SJCRH30 (cell line): ENCODE results near the gene TMEM53. TPM values are rescaled to one million over a fixed set of nuclear protein-coding genes. Genes with fewer than 3 reads are reported as not detected.
"Not testable (repeated sequence)": the region's sequence is repeated elsewhere in the genome, so short reads cannot be mapped to it uniquely, and the experiment has no call there.

ENCODE experiments used
- DNase-seq, 2 experiments: peaks; one replicate each; pipeline ENCODE4 v3.0.0-alpha.2; 2015 to 2020
- H3K27ac ChIP-seq: fragments of 250-450 bp; sonication (Bioruptor Pico); 2 replicates; pipeline ENCODE4 v1.5.1; 2020; ENCODE audit warnings: mild to moderate bottlenecking, moderate library complexity
- H3K27me3 ChIP-seq: fragments of 250-450 bp; sonication (Bioruptor Pico); 2 replicates; pipeline ENCODE4 v1.5.1; 2020; ENCODE audit warnings: mild to moderate bottlenecking, moderate library complexity
- H3K36me3 ChIP-seq: fragments of 250-450 bp; sonication (Bioruptor Pico); 2 replicates; pipeline ENCODE4 v1.5.1; 2020; ENCODE audit warnings: mild to moderate bottlenecking, moderate library complexity
- H3K4me1 ChIP-seq: fragments of 250-450 bp; sonication (Bioruptor Pico); 2 replicates; pipeline ENCODE4 v1.5.1; 2020; ENCODE audit warnings: mild to moderate bottlenecking, moderate library complexity
- H3K4me3 ChIP-seq: fragments of 250-450 bp; sonication (Bioruptor Pico); 2 replicates; pipeline ENCODE4 v1.5.1; 2020; ENCODE audit warnings: mild to moderate bottlenecking, moderate library complexity
- H3K9me3 ChIP-seq: fragments of 250-450 bp; sonication (Bioruptor Pico); replicated peaks from 2 replicates; pipeline ENCODE4 v1.5.1; 2020; ENCODE audit warnings: mild to moderate bottlenecking, moderate library complexity
- total RNA-seq: library from RNA; depleted of rRNA; stranded (reverse); fragments of >200 nt; shearing (Covaris generic); gene quantifications from 2 replicates; pipeline ENCODE4 v1.2.3, GENCODE V29; 2014

Gene TMEM53
- total RNA-seq, 1 experiment from 2014 or later: 2.3 TPM

- H3K36me3 ChIP-seq: no peaks in the 10 kb centered on the region
- no peak overlapping the region for H3K4me3 ChIP-seq
- no peak for DNase-seq
- peaks cover 4% of the 10 kb centered on the region for H3K27me3 ChIP-seq
- H3K27ac ChIP-seq: no peak overlapping the region
- no peaks in the 10 kb centered on the region for H3K9me3 ChIP-seq
- no peaks in the 10 kb centered on the region for H3K4me1 ChIP-seq
These were observed 33.0 kb upstream of the TMEM53 start for GRCh38 chr1:44707112-44707881.

DNA sequence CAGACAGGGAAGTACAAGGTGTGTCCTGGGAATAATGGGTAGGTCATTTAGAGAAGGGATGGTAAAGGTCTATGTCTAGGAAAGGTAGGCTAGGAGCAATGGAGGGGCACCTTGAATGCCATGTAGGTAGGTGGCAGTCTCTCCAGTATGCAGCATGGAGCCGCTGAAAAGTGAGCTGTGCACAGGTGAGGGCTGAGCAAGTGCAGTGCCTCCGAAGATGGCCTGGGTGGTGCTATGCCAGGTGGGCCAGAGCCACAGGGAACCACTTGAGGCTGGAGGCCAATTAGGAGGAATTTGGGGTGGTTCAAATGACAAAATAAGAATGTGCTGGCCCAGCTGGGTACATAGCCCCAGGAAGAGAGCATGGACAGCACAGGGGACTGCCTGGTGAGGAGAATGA is 31.7 kb upstream of the TMEM53 start:
- Histone ChIP-seq H3K36me3 (no peaks in the 10 kb centered on the region), H3K4me3 (no peak overlapping the region), H3K9me3 (no peaks in the 10 kb centered on the region), H3K27ac (no peak overlapping the region), H3K27me3 (peaks cover 4% of the 10 kb centered on the region), H3K4me1 (no peaks in the 10 kb centered on the region)
- DNase-seq: no peak

DNA sequence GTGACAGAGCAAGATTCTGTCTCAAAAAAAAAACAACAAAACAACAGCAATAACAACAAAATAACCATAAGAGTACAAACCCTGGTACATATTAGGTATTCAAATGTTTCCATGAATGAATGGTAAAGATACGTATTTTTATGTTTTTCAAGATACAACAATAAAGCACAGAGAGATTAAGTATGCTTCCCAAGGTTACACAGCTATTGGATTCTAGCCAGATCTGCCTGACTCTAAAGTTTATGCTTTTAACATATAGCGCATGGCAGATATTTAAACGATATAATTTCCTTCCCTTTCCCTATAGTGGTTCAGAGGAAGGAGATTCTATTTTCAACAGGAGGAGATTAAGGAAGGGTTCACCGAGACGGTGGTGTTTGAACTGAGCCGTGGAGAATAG is 31.2 kb upstream of the TMEM53 start:
- no peak overlapping the region for H3K4me3 ChIP-seq
- H3K27me3 ChIP-seq: peaks cover 4% of the 10 kb centered on the region
- H3K27ac ChIP-seq: no peak overlapping the region
- H3K36me3 ChIP-seq: no peaks in the 10 kb centered on the region
- H3K9me3 ChIP-seq: no peaks in the 10 kb centered on the region
- H3K4me1 ChIP-seq: no peaks in the 10 kb centered on the region
- DNase-seq: no peak

- H3K27me3 ChIP-seq: peaks cover 4% of the 10 kb centered on the region
- H3K27ac ChIP-seq: no peak overlapping the region
- no peak overlapping the region for H3K4me3 ChIP-seq
- no peak for DNase-seq
- H3K9me3 ChIP-seq: no peaks in the 10 kb centered on the region
- no peaks in the 10 kb centered on the region for H3K36me3 ChIP-seq
- no peaks in the 10 kb centered on the region for H3K4me1 ChIP-seq
These were observed 26.9 kb upstream of the TMEM53 start for GRCh38 chr1:44701141-44701573.

DNA sequence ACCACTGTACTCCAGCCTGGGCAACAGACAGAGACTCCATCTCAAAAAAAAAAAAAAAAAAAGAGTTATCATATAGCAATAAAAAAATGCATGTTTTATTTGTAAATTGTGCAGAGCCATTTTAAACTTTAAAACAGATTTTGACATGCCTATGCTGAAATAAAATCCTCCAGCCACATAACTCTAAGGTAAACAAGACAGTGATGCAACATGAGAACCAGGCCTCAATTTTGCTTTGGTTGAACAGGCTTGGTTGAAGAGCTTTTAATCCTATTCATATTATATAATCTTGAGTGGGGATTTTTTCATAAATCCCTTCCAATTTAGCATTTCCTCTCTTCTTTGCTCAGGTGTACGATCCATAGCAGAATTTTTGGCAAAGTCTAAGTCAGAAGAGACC is 26.3 kb upstream of the TMEM53 start:
- no peaks in the 10 kb centered on the region for H3K4me1 ChIP-seq
- H3K27me3 ChIP-seq: peaks cover 7% of the 10 kb centered on the region
- H3K27ac ChIP-seq: no peak overlapping the region
- no peak for DNase-seq
- no peak overlapping the region for H3K4me3 ChIP-seq
- no peaks in the 10 kb centered on the region for H3K9me3 ChIP-seq
- H3K36me3 ChIP-seq: no peaks in the 10 kb centered on the region

DNA sequence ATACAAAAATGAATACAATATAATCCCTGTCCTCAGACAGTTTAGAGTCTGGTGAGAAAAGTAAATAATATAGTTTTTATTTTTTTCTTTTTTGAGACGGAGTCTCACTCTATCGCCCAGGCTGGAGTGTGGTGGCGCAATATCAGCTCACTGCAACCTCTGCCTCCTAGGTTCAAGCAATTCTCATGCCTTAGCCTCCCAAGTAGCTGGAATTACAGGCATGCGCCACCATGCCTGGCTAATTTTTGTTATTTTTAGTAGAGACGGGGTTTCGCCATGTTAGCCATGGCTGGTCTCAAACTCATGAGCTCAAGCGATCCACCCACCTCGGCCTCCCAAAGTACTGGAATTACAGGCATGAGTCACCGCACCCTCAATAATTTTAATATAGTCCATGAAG is 25.1 kb upstream of the TMEM53 start:
- not testable (repeated sequence) for H3K9me3 ChIP-seq, H3K27ac ChIP-seq, H3K4me3 ChIP-seq, H3K4me1 ChIP-seq, H3K36me3 ChIP-seq, DNase-seq, H3K27me3 ChIP-seq

DNA sequence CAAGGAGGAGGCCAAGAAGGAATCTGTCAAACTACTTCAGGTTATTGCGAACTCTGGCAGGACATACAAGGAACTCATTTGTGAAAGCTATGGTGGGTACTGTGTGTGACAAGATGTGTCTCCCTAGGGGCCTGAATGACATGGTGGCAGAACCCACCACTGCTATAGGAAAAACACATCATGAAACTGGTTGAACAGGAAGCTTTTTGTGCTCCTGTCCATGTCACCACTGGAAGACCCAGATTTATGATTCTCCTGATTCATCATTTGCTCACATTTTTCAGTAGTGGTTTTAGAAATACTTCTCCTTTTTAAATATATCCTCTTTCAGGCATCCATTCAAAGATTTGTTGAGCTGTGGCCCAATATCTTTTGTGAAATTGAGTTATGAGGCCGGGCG is 23.9 kb upstream of the TMEM53 start:
- Histone ChIP-seq H3K27me3 (peaks cover 7% of the 10 kb centered on the region), H3K36me3 (no peaks in the 10 kb centered on the region), H3K27ac (no peak overlapping the region), H3K4me1 (no peaks in the 10 kb centered on the region), H3K4me3 (no peak overlapping the region), H3K9me3 (no peaks in the 10 kb centered on the region)
- no peak for DNase-seq

DNA sequence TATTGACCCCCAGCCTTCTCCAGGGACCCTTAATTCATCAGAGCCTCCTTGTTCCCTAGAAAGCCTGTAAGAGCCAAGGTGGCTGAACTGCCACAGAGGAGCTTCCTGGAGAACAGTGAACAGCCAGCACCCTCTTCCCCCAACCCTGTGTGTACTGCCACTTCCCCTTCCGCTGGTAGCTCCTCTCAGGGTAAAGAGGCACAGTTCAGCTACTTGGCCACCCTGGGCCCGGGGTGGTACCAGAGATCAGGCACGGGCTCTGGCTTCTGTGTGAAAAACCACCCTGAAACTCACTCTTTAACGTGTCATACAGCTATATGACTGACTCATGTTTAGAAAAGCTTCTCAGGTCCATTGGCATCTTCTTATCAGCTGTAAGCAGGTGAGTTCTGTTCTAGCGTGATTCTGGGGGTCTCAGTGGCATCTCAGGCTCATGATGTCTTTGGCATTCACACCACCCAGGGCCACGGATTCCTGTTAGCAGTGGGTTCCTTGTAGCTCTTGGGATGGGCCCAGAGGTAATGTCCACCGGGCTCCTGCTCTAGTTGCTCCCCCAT is 22.6 kb upstream of the TMEM53 start:
- peaks cover 7% of the 10 kb centered on the region for H3K27me3 ChIP-seq
- no peak for DNase-seq
- H3K36me3 ChIP-seq: no peaks in the 10 kb centered on the region
- H3K9me3 ChIP-seq: no peaks in the 10 kb centered on the region
- H3K4me3 ChIP-seq: no peak overlapping the region
- no peaks in the 10 kb centered on the region for H3K4me1 ChIP-seq
- no peak overlapping the region for H3K27ac ChIP-seq

- Histone ChIP-seq H3K27me3 (peaks cover 7% of the 10 kb centered on the region), H3K4me1 (no peaks in the 10 kb centered on the region), H3K4me3 (no peak overlapping the region), H3K9me3 (no peaks in the 10 kb centered on the region), H3K27ac (no peak overlapping the region), H3K36me3 (no peaks in the 10 kb centered on the region)
- no peak for DNase-seq
These were observed 21.8 kb upstream of the TMEM53 start for GRCh38 chr1:44696101-44696500.

DNA sequence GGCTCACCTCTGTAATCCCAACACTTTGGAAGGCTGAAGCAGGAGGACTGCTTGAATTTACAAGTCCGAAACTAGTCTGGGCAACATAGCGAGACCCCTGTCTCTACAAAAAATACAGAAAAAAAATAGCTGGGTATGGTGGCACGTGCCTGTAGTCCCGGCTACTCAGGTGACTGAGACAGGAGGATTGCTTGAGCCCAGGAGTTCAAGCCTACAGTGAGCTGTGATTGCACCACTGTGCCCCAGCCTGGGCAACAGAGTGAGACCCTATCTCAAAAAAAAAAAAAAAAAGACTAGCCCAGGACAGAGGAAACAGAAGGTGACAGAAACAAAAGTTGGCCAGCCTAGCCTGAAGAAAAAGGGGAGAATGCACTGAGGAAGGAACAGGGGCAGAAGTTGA is 21.4 kb upstream of the TMEM53 start:
- Histone ChIP-seq H3K27ac (no peak overlapping the region), H3K27me3 (peaks cover 7% of the 10 kb centered on the region), H3K36me3 (no peaks in the 10 kb centered on the region), H3K4me3 (no peak overlapping the region), H3K4me1 (no peaks in the 10 kb centered on the region), H3K9me3 (no peaks in the 10 kb centered on the region)
- DNase-seq: no peak

DNA sequence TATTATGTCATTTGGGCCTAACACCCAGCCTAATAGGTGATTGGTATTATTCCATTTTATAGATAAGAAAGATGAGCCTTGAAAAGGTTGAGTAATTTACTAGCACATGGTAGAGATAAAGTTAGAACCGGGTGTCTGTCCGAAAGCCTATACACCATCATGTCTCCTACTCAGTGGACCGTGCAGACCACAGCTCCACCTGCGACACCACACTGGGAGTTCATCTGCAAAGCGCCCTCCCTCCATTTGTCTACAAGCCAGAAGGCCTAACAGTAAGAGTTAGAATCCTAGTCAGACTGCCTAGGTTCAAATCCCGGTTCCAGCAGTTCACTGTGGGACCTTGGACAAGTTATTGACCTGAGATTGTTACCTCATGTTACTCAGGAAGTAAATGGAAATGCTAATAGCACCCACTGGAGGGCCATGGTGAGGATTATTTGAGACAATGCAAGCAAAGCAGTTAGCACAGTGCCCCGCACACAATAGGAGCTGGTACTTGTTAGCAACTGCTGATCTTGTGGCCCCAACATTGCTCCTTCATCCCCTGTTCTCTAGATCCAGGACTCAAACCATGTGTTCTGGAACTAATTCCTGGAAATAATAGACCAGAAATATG is 20.7 kb upstream of the TMEM53 start:
- no peaks in the 10 kb centered on the region for H3K9me3 ChIP-seq
- no peak for DNase-seq
- H3K27me3 ChIP-seq: peaks cover 7% of the 10 kb centered on the region
- no peak overlapping the region for H3K4me3 ChIP-seq
- H3K4me1 ChIP-seq: no peaks in the 10 kb centered on the region
- no peaks in the 10 kb centered on the region for H3K36me3 ChIP-seq
- H3K27ac ChIP-seq: no peak overlapping the region

DNA sequence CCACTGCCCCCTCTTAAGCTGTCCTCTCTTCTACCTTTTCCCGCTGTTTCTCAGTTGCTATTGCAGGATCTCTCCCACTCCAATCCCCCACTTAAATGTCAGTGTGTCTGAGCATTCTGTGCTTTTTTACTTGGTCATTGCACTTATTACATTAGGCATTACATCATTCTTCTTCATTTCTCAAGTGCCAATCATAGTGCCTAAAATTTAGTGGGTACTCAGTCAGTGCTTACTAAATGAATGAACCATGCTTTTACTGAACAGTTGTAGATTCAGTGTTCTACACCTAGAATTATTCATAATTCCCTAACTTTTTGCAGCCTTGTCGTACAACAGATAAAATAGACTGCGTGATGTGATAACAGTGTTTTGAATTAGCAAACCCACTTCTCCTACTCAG is 19.6 kb upstream of the TMEM53 start:
- Histone ChIP-seq H3K4me1 (no peaks in the 10 kb centered on the region), H3K4me3 (no peak overlapping the region), H3K36me3 (no peaks in the 10 kb centered on the region), H3K9me3 (no peaks in the 10 kb centered on the region), H3K27ac (no peak overlapping the region), H3K27me3 (peaks cover 7% of the 10 kb centered on the region; the same call in 1 of the 2 replicates)
- DNase-seq: no peak

DNA sequence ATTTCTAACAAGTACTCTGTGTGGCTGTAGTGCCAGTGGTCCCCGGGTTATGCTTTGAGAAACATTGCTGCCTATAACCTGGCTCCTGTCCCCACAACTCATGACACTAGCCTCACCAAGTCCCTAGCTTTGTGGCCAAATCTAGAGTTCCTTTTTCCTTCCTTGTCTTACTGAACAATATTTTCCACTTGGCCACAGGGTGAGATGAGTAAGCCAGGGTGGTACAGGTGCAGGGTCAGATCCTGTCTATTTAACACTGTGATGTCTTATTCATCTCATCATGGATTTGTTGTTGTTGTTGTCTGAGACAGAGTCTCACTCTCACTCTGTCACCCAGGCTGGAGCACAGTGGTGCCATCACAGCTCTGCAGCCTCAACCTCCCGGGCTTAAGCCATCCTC is 18.9 kb upstream of the TMEM53 start:
- no peaks in the 10 kb centered on the region for H3K36me3 ChIP-seq
- H3K27ac ChIP-seq: no peak overlapping the region
- H3K27me3 ChIP-seq: peaks cover 7% of the 10 kb centered on the region; the same call in 1 of the 2 replicates
- no peaks in the 10 kb centered on the region for H3K4me1 ChIP-seq
- H3K4me3 ChIP-seq: no peak overlapping the region
- no peaks in the 10 kb centered on the region for H3K9me3 ChIP-seq
- DNase-seq: no peak

- Histone ChIP-seq H3K9me3 (no peaks in the 10 kb centered on the region), H3K4me3 (no peak overlapping the region), H3K4me1 (no peaks in the 10 kb centered on the region), H3K27me3 (no peaks in the 10 kb centered on the region), H3K36me3 (no peaks in the 10 kb centered on the region), H3K27ac (no peak overlapping the region)
- DNase-seq: no peak
These were observed 15.1 kb upstream of the TMEM53 start for GRCh38 chr1:44689447-44689765.

GRCh38 chr1:44688760-44689446 is 14.6 kb upstream of the TMEM53 start:
- DNase-seq: no peak
- Histone ChIP-seq H3K4me3 (no peak overlapping the region), H3K4me1 (no peaks in the 10 kb centered on the region), H3K27me3 (no peaks in the 10 kb centered on the region), H3K36me3 (no peaks in the 10 kb centered on the region), H3K9me3 (no peaks in the 10 kb centered on the region), H3K27ac (no peak overlapping the region)
